Midbrain (tissue), 1 donor: ENCODE measurements around the gene TSGA10IP.
A peak's percentile ranks its signal among the peaks of the same experiment; 100 is the strongest.
"Not testable (repeated sequence)": the region's sequence is repeated elsewhere in the genome, so short reads cannot be mapped to it uniquely, and the experiment has no call there.

ENCODE experiments used
- DNase-seq: peaks from one replicate; lab custom pipeline; 2025; lab: John Stamatoyannopoulos, UW

Gene TSGA10IP

DNA sequence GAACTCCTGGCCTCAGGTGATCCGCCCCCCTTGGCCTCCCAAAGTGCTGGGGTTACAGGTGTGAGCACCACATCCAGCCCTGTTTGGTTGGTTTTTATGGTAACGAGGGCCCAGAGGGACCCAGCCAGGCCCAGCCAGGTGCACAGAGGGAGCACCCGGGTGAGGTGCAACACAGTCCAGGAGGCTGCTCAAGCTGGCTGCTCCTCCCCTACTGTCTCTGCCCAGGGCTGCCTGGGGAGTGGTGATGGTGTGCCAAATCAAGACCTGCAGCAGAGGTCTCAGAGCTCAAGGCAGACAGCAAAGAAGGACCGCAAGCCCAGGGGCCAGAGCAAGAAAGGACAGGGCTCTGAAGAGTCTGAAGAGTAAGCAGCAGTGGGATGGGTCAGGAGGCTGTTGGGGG lies 1.4 kb downstream of the TSGA10IP start:
- no peak for DNase-seq

DNA sequence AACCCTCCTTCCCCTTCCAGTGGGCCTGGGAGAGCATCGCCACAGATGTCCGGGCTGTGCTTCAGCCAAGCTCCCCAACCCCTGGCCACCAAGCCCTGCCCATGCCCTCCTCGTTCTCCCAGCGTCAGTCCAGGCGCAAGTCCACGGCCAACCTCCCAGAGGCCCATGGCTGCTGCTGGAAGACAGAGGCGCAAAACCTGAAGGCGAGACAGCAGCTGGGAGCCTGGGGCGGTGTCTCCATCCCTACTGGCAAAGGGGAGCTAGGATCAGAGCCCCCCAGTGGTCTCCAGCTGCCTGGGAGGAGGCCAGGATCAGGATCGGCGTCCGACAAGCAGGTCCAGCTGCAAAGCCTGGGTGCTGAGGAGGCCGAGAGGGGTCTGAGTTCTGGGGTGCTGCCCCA lies 1.9 kb downstream of the TSGA10IP start:
- no peak for DNase-seq

DNA sequence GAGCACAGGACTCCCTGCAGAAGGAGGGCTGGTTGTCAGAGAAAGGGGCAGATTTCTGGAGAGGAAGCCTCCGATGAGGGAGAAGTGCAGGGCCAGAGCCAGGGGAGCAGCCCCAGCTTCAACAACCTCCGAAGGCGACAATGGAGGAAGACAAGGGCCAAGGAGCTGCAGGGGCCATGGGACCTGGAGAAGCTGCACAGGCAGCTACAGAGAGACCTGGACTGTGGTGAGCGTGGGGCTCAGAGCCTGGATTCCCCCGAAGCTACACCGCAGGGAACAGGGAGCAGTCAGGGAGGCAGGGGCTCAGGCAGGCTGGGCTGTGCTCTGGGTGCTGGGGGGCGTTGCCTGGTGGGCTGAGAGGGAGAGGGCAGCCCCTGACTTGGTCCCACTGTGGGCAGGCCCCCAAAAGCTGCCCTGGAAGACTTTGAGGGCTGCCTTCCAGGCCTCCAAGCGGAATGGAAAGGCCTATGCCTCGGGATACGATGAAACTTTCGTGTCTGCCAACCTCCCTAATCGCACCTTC lies 2.4 kb downstream of the TSGA10IP start:
- DNase-seq, result no peak

DNA sequence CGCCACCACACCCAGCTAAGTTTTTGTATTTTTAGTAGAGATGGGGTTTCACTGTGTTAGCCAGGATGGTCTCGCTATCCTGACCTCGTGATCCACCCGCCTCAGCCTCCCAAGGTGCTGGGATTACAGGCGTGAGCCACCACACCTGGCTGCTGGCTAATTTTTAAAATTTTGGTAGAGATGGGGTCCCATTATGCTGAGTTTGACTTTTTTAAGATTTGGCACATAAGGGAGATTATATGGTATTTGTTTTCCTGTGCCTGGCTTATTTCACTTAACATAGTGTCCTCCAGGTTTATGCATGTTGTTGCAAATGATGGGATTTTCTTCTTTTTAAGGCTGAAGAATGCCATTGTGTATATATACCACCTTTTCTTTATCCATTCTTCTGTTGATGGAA lies 5.4 kb downstream of the TSGA10IP start:
- DNase-seq, result not testable (repeated sequence)

DNA sequence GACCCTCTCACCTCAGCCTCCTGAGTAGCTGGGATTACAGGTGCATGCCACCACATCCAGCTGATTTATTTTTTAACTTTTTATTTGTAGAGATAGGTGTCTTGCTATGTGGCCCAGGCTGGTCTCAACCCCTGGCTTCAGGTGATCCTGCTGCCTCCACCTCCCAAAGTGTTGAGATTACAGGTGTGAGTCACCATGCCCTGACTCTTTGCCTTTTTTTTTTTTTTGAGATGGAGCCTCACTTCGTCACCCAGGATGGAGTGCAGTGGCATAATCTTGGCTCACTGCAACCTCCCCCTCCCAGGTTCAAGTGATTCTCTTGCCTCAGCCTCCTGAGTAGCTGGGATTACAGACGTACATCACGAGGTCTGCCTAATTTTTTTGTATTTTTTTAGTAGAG lies 6.4 kb downstream of the TSGA10IP start:
- DNase-seq, result not testable (repeated sequence)

DNA sequence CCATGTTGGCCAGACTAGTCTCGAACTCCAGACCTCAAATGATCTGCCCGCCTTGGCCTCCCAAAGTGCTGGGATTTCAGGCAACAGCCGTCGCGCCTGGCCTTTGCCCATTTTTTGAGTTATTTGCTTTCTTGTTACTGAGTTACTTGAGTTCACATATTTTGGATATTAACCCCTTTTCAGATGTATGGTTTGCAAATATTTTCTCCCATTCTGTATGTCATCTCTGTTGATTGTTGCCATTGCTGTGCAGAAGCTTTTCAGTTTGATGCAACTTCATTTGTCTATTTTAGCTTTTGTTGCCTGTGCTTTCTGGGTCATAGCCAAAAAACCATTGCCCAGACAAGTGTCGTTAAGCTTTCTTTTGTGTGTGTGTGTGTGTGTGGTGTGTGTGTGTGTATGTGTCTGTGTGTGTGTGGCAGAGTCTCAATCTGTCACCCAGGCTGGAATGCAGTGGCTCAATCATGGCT lies 6.8 kb downstream of the TSGA10IP start:
- no peak for DNase-seq

DNA sequence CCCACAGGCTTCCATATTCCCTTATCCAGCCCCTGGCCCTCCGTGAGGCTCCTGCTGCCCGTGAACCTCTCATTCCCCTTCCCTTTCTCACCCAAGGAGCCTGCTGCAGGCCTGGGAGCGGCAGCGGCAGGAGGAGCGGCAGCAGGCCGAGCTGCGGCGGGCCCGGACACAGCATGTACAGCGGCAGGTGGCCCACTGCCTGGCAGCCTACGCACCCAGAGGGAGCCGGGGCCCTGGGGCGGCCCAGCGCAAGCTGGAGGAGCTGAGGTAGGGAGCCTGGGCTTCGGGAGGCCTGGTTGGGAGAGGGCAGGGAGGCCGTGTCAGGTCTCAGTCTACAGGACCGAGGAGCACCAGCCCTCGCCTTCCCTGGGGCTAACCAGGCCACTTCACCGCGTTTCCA lies 8.2 kb downstream of the TSGA10IP start:
- DNase-seq, result no peak

DNA sequence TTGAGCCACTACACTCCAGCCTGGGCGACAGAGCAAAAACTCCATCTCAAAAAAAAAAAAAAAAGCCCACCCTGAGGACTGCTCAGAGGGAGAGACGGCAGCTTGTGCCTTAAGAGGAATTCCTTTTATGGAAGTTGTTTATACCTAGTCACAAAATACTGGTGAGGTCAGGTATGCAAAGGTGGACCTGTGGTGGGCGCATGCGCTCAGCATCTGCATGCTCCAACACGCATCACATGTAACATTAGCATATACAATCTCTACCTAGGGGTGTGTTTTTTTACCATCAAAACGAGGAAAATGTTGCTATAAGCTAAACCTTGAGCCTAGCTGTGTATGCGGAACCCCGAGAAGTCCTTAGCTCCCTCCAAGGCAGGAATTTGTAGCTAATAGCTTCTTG lies 9.5 kb downstream of the TSGA10IP start:
- no peak for DNase-seq

DNA sequence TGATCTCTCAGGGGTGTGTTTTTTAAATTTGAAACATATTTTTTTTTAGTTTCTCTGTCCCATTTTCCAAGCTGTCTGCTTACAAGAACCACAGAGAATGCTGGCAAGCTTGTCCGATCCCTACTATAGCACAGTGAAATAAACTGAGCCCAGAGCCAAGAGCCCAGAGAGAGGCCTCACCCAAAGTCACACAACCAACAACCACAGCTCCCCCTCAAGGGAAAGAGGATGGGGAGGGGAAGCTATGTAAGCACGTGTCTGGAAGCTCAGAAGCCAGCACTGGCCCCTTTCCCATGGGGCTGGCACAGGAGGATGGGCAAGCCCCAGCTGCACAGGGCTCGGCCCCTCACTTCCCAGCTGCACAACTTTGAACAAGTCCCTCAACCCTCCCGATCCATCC lies 13.0 kb downstream of the TSGA10IP start:
- no peak for DNase-seq

DNA sequence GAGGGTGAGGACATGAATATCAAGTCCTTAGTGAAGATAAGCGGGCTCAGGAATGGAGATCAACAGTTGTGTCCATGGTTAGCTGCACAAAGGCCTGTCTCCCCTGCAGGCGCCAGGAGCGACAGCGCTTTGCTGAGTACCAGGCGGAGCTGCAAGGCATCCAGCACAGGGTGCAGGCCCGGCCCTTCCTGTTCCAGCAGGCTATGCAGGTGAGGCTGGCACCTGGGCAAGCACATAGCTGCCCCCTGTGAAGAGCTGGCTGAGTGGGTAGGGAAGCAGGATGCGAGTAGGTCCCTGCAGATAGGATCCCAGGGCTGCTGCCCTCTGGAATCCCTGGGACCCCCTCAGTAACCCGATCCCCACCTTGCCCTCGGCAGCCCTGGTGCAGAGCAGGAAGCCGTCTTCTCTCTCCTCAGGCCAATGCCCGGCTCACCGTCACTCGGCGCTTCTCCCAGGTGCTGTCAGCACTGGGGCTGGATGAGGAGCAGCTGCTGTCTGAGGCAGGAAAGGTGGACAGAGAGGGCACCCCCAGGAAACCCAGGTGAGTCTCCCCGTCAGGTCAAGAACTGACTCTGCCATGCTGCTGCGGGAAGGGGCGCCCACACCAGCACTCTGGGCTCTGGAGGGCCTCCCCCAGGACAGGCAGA lies 13.6 kb downstream of the TSGA10IP start:
- no peak for DNase-seq

DNA sequence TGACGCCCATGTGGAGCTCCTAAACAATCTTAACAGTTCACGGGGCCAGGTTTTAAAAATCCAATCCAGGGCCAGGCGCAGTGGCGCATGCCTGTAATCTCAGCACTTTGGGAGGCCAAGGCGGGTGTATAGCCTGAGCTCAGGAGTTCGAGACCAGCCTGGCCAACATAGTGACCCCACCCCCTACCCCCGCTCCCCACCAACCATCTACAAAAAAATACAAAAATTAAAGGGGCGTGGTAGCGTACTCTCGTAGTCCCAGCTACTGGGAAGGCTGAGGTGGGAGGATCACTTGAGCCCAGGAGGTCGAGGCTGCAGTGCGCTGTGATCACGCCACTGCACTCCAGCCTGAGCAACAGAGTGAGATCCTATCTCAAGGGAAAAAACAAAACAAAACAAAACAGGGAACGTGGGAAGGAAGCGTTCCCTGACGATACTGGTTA lies 15.6 kb downstream of the TSGA10IP start:
- no peak for DNase-seq

DNA sequence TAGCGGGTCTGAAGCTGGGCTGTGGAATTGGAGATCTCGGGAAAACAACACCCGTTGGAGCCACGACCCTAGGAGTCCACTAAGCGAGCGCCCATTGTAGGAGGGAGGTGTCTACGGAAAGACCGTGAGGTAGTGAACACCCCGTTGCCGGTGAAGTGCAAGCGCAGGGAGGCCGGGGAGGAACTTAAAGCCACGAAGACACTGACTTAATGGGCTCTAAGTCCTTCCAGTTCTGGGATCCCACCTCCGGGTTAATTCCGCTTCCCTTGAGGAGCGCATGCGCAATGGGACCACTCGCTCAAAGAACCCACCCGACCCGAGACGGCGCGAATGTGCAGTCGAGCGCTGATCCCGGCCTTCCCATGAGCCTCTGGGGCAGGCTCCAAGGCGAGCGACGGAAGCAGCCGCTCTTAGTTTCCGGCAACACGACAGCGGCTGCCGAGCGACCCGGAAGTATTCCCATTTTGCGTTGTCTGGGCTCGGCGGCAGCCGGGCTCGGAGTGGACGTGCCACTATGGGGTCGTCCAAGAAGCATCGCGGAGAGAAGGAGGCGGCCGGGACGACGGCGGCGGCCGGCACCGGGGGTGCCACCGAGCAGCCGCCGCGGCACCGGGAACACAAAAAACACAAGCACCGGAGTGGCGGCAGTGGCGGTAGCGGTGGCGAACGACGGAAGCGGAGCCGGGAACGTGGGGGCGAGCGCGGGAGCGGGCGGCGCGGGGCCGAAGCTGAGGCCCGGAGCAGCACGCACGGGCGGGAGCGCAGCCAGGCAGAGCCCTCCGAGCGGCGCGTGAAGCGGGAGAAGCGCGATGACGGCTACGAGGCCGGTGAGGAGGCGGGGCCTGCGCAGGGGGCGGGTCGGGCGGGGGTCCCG lies 16.2 kb downstream of the TSGA10IP start, which contains the start of gene SART1:
TSS of gene SART1 (plus strand) at position 468 of the 874 bp plus-strand sequence. CDS start at position 515, 47 bp downstream.
- DNase-seq, result peak; percentile 99

DNA sequence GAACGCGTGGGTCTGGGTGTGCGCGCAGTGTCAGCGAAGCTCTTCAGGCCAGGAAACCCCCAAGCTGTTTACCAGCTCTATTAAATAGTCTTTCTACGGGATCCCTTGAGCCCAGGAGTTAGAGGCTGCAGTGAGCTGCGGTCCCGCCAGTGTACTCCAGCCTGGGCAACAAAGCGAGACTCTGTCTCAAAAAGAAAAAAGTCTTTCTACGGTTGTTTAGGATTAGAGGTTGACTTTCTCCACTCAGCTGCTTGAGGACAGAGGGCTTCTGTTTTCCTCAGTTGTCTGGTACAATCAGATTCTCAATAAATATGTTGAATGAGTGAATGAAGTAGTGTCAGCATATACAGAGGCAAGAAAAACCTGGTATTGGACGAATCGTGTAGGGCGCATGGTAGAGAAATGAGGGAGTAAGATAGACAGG lies 16.9 kb downstream of the TSGA10IP start:
- no peak for DNase-seq

DNA sequence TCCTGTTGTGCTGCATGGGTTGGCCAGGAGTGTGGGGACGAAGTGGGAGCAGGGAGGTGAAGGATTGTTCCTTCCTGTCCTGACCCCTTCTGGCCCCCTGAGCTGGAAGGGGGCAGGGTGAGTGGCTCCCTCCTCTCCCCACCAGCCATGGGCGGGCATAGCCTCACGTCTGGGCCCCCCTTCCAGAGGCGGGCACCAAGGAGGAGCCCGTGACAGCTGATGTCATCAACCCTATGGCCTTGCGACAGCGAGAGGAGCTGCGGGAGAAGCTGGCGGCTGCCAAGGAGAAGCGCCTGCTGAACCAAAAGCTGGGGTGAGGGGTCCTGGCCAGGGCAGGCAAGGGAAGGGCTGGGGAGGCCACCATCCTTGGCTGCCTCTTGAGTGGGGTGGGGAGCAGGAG lies 19.6 kb downstream of the TSGA10IP start:
- no peak for DNase-seq

DNA sequence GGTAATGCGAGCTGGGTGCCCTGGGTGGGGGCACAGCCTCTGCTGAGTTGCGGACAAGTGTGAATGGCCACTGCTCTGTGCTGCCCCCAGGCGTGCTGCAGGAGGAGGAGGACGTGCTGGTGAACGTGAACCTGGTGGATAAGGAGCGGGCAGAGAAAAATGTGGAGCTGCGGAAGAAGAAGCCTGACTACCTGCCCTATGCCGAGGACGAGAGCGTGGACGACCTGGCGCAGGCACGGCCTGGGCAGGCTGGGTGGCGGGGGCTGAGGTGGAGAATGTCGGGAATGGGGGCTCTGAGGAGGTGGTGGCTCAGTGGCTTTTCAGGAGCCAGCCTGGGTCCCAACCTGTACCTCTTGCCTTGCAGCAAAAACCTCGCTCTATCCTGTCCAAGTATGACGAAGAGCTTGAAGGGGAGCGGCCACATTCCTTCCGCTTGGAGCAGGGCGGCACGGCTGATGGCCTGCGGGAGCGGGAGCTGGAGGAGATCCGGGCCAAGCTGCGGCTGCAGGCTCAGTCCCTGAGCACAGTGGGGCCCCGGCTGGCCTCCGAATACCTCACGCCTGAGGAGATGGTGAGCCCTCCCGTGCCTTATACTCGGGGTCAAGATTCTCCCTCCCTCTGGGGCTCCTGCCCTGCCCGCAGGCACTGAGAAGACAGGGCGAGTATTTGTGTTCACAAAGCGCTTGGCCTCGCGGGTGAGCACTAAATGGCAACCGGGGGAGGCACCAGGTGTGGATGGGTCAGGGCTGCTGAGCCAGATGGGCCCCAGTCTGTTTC lies 20.9 kb downstream of the TSGA10IP start:
- no peak for DNase-seq

DNA sequence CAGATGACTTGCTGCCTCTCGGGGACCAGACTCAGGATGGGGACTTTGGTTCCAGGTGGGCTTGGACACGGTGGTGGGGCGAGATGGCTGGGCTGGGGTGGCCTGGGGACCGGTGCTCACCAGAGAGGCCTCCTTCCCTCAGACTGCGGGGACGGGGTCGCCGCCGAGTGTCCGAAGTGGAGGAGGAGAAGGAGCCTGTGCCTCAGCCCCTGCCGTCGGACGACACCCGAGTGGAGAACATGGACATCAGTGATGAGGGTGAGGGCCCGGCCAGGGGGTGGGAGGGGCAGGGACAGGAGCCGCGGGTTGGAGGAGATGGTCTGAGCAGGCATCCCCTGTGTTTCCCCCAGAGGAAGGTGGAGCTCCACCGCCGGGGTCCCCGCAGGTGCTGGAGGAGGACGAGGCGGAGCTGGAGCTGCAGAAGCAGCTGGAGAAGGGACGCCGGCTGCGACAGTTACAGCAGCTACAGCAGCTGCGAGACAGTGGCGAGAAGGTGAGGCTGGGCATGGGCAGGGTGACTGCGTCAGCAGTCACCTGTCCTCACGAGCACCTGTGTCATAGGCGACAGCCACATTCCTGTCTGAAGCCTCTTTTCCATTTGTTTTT lies 22.2 kb downstream of the TSGA10IP start:
- no peak for DNase-seq

DNA sequence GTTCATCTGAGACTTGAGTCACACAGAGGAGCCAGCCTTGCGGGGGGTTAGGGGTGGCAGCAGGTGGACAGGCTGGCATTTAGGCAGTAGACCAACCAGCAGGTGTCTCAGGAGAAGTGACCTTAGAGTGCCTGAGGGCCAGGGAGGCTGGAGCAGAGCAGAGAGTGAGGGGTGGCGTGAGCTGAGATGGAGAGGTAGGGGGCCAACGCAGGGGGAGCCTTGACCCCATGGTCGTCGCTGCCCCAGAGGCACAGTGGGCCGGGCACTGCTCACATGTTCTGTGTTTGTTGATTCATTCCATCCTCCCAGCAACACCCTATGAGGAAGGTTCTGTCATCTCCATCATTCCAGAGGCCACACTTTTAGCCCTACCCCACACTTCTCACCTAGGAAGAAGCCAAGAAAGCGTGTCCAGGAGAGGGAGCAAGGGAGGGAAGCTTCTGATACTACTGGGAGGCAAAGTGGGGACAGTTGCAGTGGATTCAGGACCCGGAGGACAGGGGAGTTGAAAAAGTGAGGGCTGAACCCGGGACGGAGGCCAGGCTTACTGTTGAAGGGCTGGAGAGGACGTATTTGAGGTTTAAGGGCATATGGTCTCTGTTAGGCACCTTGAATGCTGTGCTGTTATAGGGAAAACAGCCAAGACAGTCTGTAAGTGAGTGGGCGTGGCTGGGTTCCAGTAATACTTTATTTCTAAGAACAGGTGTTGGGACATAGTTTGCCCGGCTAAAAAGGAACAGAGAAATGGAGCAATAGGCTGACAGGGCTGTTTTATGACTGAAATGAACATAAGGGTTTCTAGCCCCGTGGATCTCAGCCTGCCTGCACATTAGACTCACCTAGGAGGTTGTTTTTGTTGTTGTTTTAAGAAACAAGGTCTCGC lies 23.6 kb downstream of the TSGA10IP start:
- no peak for DNase-seq

DNA sequence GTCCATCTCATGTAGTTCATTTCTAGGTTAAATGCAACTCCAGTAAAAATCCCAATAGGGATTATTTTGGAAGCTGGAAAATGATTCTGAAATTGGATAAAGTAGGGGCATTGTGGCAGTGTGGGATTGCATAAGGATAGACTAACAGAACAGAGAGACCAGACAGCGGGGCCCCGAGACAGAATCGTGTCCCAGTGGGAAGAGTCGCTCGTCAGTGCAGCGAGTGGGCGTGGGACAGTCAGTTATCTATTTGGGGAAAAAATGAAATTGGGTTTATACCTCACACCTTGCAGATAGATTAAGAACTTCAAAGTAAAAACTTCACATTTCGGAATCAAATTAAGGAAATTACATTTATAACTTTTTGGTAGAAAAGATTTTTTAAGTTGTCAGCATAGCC lies 26.8 kb downstream of the TSGA10IP start:
- DNase-seq, result no peak

DNA sequence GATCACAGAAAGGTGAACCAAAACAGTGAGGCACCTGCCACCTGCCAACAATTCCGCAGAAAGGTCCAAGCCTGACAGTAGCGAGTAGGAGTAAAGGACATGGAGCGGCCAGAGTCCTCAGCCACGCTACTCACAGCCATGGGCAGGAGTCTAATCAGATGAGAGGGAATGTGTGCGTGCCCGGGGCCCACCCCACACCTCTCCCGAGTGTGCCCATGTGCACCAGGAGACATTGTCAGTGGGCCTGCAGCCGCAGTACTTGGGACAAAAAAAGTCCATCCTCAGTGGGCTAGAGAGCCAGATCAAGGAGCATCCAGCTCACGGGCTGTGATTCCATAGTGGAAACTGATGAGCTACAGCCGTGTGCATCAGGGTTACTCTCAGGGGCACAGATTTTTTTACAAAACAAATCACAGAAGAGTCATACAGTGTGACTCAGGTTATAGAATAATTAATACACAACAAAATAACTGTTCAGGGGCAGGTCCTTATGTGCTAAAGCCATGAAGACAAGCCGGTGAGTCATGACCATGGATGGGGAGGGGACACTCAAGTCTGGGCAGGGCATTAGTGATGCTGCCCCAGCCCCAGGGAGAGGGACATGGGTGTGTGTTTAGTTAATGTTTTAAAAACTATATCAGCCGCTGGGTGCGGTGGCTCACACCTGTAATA lies 28.3 kb downstream of the TSGA10IP start:
- DNase-seq, result no peak

DNA sequence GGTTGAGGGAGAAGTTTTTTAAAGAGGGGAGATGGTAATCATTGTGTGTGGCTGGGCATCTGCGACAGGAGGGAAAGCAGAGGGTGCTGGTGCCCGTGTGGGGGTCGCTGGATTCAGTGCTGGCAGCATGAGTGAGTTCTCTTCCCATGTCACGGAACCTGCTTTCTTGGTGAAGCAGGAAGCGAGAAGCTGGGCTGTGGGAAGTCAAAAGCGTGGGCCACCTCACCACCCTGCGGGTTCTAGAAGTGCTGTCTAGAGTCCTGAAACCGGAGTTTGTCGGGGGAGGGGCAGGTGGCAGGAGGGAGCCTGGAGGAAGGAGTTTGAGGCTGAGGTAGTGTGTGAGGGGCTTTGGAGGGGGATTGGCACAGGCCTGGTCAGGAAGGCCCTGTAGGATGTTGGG lies 30.5 kb downstream of the TSGA10IP start:
- DNase-seq, result no peak
